Measurements from ENCODE around the gene ST8SIA2.

- no peak for TF ChIP-seq CTCF (IDR thresholded peaks at IDR 0.05; ENCODE audit: poor library complexity)
- no peak for TF ChIP-seq EZH2phosphoT487 (IDR thresholded peaks at IDR 0.05; ENCODE audit: low read depth, severe bottlenecking, unreplicated experiment)
Observed at GRCh38 chr15:92375057-92375456, 18.6 kb upstream of the ST8SIA2 start.

All from hepatocyte (in vitro differentiated cells).